IMR-90 (cell line): ENCODE measurements around the gene PLPPR3. TPM values are rescaled to one million over a fixed set of nuclear protein-coding genes. Genes with fewer than 3 reads are reported as not detected.
A peak's percentile ranks its signal among the peaks of the same experiment; 100 is the strongest.

Experiments
- ATAC-seq: fragments of 200-7000 bp; cut with Tn5 transposase; 2 replicates; pipeline ENCODE4 v1.9.1; 2020; ENCODE audit warnings: low read depth, mild to moderate bottlenecking, moderate library complexity
- BruUV-seq: library from RNA; stranded (reverse); fragments of 400-500 nt; replicated peaks from 2 replicates; lab custom pipeline; 2021; lab: Mats Ljungman, UMichigan
- CTCF ChIA-PET: fragments of 300-600 bp; formaldehyde crosslinking; extraction: SDS; loops from one replicate; lab custom pipeline; 2021; ENCODE audit warnings: antibody characterized with exemption; lab: Yijun Ruan, JAX
- POLR2A ChIA-PET: fragments of 300-600 bp; sonication (Branson Sonifier 250); formaldehyde crosslinking; loops from one replicate; lab custom pipeline; 2022; ENCODE audit warnings: antibody characterized with exemption; ENCODE audit not compliant: unreplicated experiment; lab: Charles Lee
- DNase-seq: peaks from one replicate; pipeline ENCODE4 v3.0.0; 2013
- H2AFZ ChIP-seq: replicated peaks from 2 replicates; pipeline ENCODE3; 2013; ENCODE audit warnings: low read length, mild to moderate bottlenecking; ENCODE audit not compliant: poor library complexity
- H2AK5ac ChIP-seq: 2 replicates; pipeline ENCODE4 v1.6.1; 2013; ENCODE audit warnings: low read depth, low read length, inconsistent platforms
- H2AK9ac ChIP-seq: replicated peaks from 2 replicates; pipeline ENCODE3; 2013; ENCODE audit warnings: mild to moderate bottlenecking, low read depth, low read length, moderate library complexity; ENCODE audit not compliant: poor library complexity
- H2BK120ac ChIP-seq: 2 replicates; pipeline ENCODE4 v1.6.1; 2013; ENCODE audit warnings: low read depth, low read length, inconsistent platforms
- H2BK15ac ChIP-seq: 3 replicates; pipeline ENCODE4 v1.6.1; 2013; ENCODE audit warnings: low read depth, low read length, inconsistent platforms
- H2BK20ac ChIP-seq: 2 replicates; pipeline ENCODE4 v1.6.1; 2013; ENCODE audit warnings: low read depth, mild to moderate bottlenecking, inconsistent platforms, low read length, moderate library complexity
- H2BK5ac ChIP-seq: 2 replicates; pipeline ENCODE4 v1.6.1; 2013; ENCODE audit warnings: mild to moderate bottlenecking, low read depth, low read length, inconsistent platforms; ENCODE audit not compliant: poor library complexity, severe bottlenecking
- H3K14ac ChIP-seq: replicated peaks from 2 replicates; pipeline ENCODE4 v1.6.1; 2013; ENCODE audit warnings: low read depth, low read length, inconsistent platforms
- H3K18ac ChIP-seq: 2 replicates; pipeline ENCODE4 v1.6.1; 2013; ENCODE audit warnings: low read depth, low read length, control low read depth
- H3K23ac ChIP-seq: 2 replicates; pipeline ENCODE4 v1.6.1; 2013; ENCODE audit warnings: low read depth, low read length, inconsistent platforms
- H3K27ac ChIP-seq: 2 replicates; pipeline ENCODE4 v1.5.1; 2013; ENCODE audit warnings: mild to moderate bottlenecking, control low read depth, low read length; ENCODE audit not compliant: insufficient read depth
- H3K27me3 ChIP-seq: 2 replicates; pipeline ENCODE4 v1.6.1; 2013; ENCODE audit warnings: low read length; ENCODE audit not compliant: control insufficient read depth, insufficient read depth
- H3K36me3 ChIP-seq: 2 replicates; pipeline ENCODE4 v1.6.1; 2013; ENCODE audit warnings: low read length, mixed read lengths; ENCODE audit not compliant: control insufficient read depth, insufficient read depth
- H3K4ac ChIP-seq: 2 replicates; pipeline ENCODE4 v1.6.1; 2013; ENCODE audit warnings: low read depth, low read length, inconsistent platforms
- H3K4me1 ChIP-seq: 2 replicates; pipeline ENCODE4 v1.6.1; 2013; ENCODE audit warnings: low read length, mixed read lengths; ENCODE audit not compliant: control insufficient read depth, insufficient read depth
- H3K4me2 ChIP-seq: 2 replicates; pipeline ENCODE4 v1.6.1; 2013; ENCODE audit warnings: low read depth, mild to moderate bottlenecking, control low read depth, low read length, moderate library complexity
- H3K4me3 ChIP-seq: 2 replicates; pipeline ENCODE4 v1.5.1; 2013; ENCODE audit warnings: low read depth, mild to moderate bottlenecking, control low read depth, low read length, moderate library complexity; ENCODE audit not compliant: insufficient read depth
- H3K56ac ChIP-seq: 2 replicates; pipeline ENCODE4 v1.6.1; 2013; ENCODE audit warnings: low read length, inconsistent platforms; ENCODE audit not compliant: insufficient read depth; ENCODE audit errors: extremely low read depth
- H3K79me1 ChIP-seq, 2 experiments: 2 replicates each; pipeline ENCODE4 v1.6.1; 2013; ENCODE audit warnings: low read length in 2 of 2, inconsistent platforms in 1 of 2, low read depth in 1 of 2
- H3K9ac ChIP-seq: 2 replicates; pipeline ENCODE4 v1.6.1; 2013; ENCODE audit warnings: low read depth, low read length, control low read depth
- H3K9me1 ChIP-seq: 2 replicates; pipeline ENCODE4 v1.6.1; 2013; ENCODE audit warnings: low read length, inconsistent platforms; ENCODE audit not compliant: insufficient read depth
- H3K9me3 ChIP-seq: 2 replicates; pipeline ENCODE4 v1.6.1; 2013; ENCODE audit warnings: low read length; ENCODE audit not compliant: control insufficient read depth, insufficient read depth
- H4K20me1 ChIP-seq: 2 replicates; pipeline ENCODE4 v1.6.1; 2013; ENCODE audit warnings: low read length, inconsistent platforms; ENCODE audit not compliant: insufficient read depth
- H4K5ac ChIP-seq: 2 replicates; pipeline ENCODE4 v1.6.1; 2013; ENCODE audit warnings: mild to moderate bottlenecking, low read depth, low read length, control low read depth
- H4K8ac ChIP-seq, 2 experiments: 2 replicates each; pipeline ENCODE4 v1.6.1; 2013; ENCODE audit warnings: low read depth in 2 of 2, low read length in 2 of 2, control low read depth in 1 of 2, inconsistent platforms in 1 of 2
- H4K91ac ChIP-seq: 2 replicates; pipeline ENCODE4 v1.6.1; 2013; ENCODE audit warnings: low read depth, low read length, inconsistent platforms; ENCODE audit not compliant: insufficient read depth
- BHLHE40 ChIP-seq: fragments of 150-350 bp; IDR thresholded peaks from 2 replicates; pipeline ENCODE4 v1.6.1; 2016; ENCODE audit warnings: mild to moderate bottlenecking, low read depth, low read length
- FOS ChIP-seq: fragments of 150-350 bp; IDR thresholded peaks from 2 replicates; pipeline ENCODE4 v1.6.1; 2016; ENCODE audit warnings: low read depth, low read length
- RFX5 ChIP-seq: IDR thresholded peaks from 2 replicates; pipeline ENCODE4 v1.8.0; 2012; ENCODE audit warnings: low read depth, mild to moderate bottlenecking, low read length, moderate library complexity
- SMC3 ChIP-seq: fragments of 150-350 bp; IDR thresholded peaks from 2 replicates; pipeline ENCODE4 v1.6.1; 2016; ENCODE audit warnings: low read depth, mild to moderate bottlenecking, antibody characterized with exemption, low read length, moderate library complexity
- whole genome bisulfite sequencing, 2 experiments: methylation state at CpG; one replicate each; pipeline versions ENCODE4 v1.1.5 to v1.1.7; 2013; ENCODE audit warnings: missing lambda C conversion rate in 2 of 2; ENCODE audit not compliant: insufficient read length in 1 of 2; ENCODE audit errors: extremely low coverage in 2 of 2; 5-methylcytosine and 5-hydroxymethylcytosine counted together
- dilution Hi-C: fragments of 300-500 bp; cut with HindIII; formaldehyde crosslinking; loops from one replicate; pipeline ENCODE4 v1.14.3; 2018; ENCODE audit warnings: low sequenced_read_pairs; ENCODE audit not compliant: unreplicated experiment
- in situ Hi-C: fragments of 300-500 bp; cut with MboI; formaldehyde crosslinking; loops from 3 replicates; pipeline ENCODE4 v1.14.3; 2019; ENCODE audit warnings: low sequenced_read_pairs, inconsistent platforms, mixed read lengths
- intact Hi-C: fragments of 100-400 bp; cut with micrococcal nuclease; formaldehyde crosslinking; loops from 2 replicates; pipeline ENCODE4 v1.10.0; 2022
- polyA plus RNA-seq, 3 experiments: library from polyadenylated mRNA; depleted of rRNA; stranded (reverse); fragments of >200 nt; gene quantifications; 2 replicates each; pipeline ENCODE4 v1.2.3, GENCODE V29; 2012; ENCODE audit warnings: low replicate concordance in 1 of 3
- total RNA-seq: library from RNA; depleted of rRNA; stranded (reverse); fragments of >200 nt; gene quantifications from 2 replicates; pipeline ENCODE4 v1.2.3, GENCODE V29; 2012
- TF ChIP-seq, protein P1 (sequence below): fragments of 150-350 bp; IDR thresholded peaks from 2 replicates; pipeline ENCODE4 v1.6.1; 2016; ENCODE audit warnings: low read depth, mild to moderate bottlenecking, low read length, moderate library complexity, borderline replicate concordance
- TF ChIP-seq, protein P2 (sequence below): conservative IDR thresholded peaks from 2 replicates; pipeline ENCODE4 v1.5.1; 2012; ENCODE audit warnings: mild to moderate bottlenecking, low read depth, low read length, improper control_type of control experiment

The PLPPR3 gene
- total and polyA plus RNA-seq, 2 of the 4 experiments (the other 2 are of a cell fraction) = 0.36 to 1.2 TPM

DNA sequence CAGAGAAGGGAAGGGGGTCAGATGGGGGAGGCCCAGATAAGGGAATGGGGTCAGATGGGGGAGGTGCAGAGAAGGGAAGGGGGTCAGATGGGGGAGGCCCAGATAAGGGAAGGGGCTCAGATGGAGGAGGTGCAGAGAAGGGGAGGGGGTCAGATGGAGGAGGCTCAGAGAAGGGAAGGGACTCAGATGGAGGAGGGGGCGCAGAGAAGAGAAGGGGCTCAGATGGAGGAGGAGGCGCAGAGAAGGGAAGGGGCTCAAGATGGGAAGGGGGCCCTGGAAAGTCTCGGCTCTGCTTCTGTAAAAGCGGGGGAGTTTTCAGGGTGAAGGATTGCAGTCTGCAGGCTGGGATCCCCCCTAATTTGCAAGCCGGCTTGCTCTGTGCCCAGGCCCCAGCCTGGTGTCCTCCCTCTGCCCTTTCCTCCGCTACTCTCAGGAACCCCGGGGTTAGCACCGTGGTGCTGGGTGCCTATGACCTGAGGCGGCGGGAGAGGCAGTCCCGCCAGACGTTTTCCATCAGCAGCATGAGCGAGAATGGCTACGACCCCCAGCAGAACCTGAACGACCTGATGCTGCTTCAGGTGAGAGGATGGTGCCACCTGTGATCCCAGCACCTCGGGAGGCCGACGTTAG is 7.5 kb upstream of the PLPPR3 start:
- Histone ChIP-seq H3K9ac (no peak overlapping the region), H2BK120ac (no peak overlapping the region), H4K20me1 (no peaks in the 10 kb centered on the region), H3K27me3 (no peaks in the 10 kb centered on the region), H4K8ac (no peak overlapping the region), H3K56ac (no peak overlapping the region), H2AFZ (peak overlapping the region; percentile 43), H3K23ac (no peak overlapping the region), H3K14ac (no peak overlapping the region), H3K18ac (no peak overlapping the region), H3K9me1 (no peaks in the 10 kb centered on the region), H2BK20ac (no peak overlapping the region), H2BK5ac (no peak overlapping the region), H3K4me3 (no peak overlapping the region), H2AK5ac (peak overlapping the region; percentile 15; the same call in 1 of the 2 replicates), H4K91ac (no peak overlapping the region), H4K5ac (no peak overlapping the region), H3K27ac (no peak overlapping the region), H3K4me2 (no peak overlapping the region), H3K79me1 (no peaks in the 10 kb centered on the region), H3K9me3 (no peaks in the 10 kb centered on the region), H3K4me1 (no peaks in the 10 kb centered on the region), H3K4ac (no peak overlapping the region), H3K36me3 (no peaks in the 10 kb centered on the region), H2AK9ac (no peak overlapping the region), H2BK15ac (no peak overlapping the region)
- WGBS, 2 experiments = 33% methylated on average over 1 of the region's 18 CpGs; no CpG with 5 or more reads in 1 of the 2 experiments
- TF ChIP-seq, protein P1, sequence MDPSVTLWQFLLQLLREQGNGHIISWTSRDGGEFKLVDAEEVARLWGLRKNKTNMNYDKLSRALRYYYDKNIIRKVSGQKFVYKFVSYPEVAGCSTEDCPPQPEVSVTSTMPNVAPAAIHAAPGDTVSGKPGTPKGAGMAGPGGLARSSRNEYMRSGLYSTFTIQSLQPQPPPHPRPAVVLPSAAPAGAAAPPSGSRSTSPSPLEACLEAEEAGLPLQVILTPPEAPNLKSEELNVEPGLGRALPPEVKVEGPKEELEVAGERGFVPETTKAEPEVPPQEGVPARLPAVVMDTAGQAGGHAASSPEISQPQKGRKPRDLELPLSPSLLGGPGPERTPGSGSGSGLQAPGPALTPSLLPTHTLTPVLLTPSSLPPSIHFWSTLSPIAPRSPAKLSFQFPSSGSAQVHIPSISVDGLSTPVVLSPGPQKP = no peak
- TF ChIP-seq RFX5 = no peak
- TF ChIP-seq, protein P2, sequence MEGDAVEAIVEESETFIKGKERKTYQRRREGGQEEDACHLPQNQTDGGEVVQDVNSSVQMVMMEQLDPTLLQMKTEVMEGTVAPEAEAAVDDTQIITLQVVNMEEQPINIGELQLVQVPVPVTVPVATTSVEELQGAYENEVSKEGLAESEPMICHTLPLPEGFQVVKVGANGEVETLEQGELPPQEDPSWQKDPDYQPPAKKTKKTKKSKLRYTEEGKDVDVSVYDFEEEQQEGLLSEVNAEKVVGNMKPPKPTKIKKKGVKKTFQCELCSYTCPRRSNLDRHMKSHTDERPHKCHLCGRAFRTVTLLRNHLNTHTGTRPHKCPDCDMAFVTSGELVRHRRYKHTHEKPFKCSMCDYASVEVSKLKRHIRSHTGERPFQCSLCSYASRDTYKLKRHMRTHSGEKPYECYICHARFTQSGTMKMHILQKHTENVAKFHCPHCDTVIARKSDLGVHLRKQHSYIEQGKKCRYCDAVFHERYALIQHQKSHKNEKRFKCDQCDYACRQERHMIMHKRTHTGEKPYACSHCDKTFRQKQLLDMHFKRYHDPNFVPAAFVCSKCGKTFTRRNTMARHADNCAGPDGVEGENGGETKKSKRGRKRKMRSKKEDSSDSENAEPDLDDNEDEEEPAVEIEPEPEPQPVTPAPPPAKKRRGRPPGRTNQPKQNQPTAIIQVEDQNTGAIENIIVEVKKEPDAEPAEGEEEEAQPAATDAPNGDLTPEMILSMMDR = no peak
- no peak for TF ChIP-seq BHLHE40
- TF ChIP-seq SMC3 = no peak
- TF ChIP-seq FOS = no peak
- ATAC-seq (no peak), DNase-seq (no peak)
- CTCF ChIA-PET = no interaction called here
- BruUV-seq = no TSS peak
- intact Hi-C loops = no loop called here
- in situ Hi-C loops = no loop called here
- dilution Hi-C loops = no loop called here
- POLR2A ChIA-PET = no interaction called here
